Measurements from ENCODE around the gene PTPRA. TPM values are rescaled to one million over a fixed set of nuclear protein-coding genes. Genes with fewer than 3 reads are reported as not detected.
A peak's percentile ranks its signal among the peaks of the same experiment; 100 is the strongest.

PTPRA gene
- total and polyA plus RNA-seq, 2 of the 4 experiments (the other 2 are of a cell fraction), result 35.0 to 50.0 TPM

DNA sequence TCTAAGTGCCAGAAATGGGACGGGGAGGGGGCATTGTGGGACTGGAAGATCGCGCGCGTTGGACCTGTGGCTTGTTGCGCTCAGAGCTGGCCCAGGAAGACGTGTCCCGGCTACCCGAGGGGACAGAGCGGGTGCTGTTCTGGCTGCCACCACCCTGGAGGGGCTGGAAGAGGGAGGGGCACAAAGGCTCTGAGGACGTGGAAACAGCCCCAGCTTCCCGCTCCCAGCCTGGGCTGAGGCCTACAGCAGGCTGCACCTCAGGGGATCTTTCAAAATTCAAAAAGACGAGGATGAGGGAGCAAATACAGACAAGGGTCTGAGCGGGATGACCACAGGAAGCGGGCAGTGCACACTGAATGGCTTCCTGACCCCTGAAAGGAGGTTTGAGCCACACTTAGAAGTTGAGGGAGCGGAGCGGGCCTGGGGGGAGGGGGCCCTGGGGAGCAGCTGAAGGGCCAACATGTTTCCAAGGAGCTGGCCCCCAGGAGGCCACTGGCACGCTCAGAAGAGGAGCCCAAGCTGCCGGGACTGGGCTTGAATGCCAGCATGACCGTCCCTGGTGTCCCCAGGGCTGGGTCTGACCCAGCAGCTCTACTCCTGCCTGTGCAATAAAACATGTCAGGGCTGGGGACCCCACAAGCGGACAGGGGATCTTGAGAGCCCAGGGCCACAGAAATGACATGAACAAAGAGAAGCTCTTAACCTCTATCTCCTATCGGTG lies 199.4 kb downstream of the PTPRA start:
- no peak overlapping the region for H2BK120ac ChIP-seq (ENCODE audit: low read depth, low read length)
- CTCF ChIA-PET, result no interaction called here
- TF ChIP-seq NFE2L2 (IDR thresholded peaks at IDR 0.05; ENCODE audit: low read depth, low read length) (no peak), MAFK (IDR thresholded peaks at IDR 0.05; ENCODE audit: low read depth, low read length) (no peak), RCOR1 (IDR thresholded peaks at IDR 0.05; ENCODE audit: insufficient replicate concordance, low read length) (no peak), CEBPB (IDR thresholded peaks at IDR 0.05; ENCODE audit: low read depth, low read length) (no peak), MAZ (IDR thresholded peaks at IDR 0.05; ENCODE audit: borderline replicate concordance, low read depth, low read length) (no peak), SMC3 (IDR thresholded peaks at IDR 0.05; ENCODE audit: low read depth, low read length) (no peak), MXI1 (IDR thresholded peaks at IDR 0.05; ENCODE audit: borderline replicate concordance, low read depth, low read length) (no peak), BHLHE40 (IDR thresholded peaks at IDR 0.05; ENCODE audit: low read depth, low read length) (no peak), FOS (IDR thresholded peaks at IDR 0.05; ENCODE audit: low read depth, low read length) (no peak), CHD1 (IDR thresholded peaks at IDR 0.05; ENCODE audit: low read depth, low read length) (no peak), RAD21 (IDR thresholded peaks at IDR 0.05; ENCODE audit: low read length) (no peak), POLR2A (IDR thresholded peaks at IDR 0.05; ENCODE audit: low read depth, low read length) (no peak), RFX5 (IDR thresholded peaks at IDR 0.05; ENCODE audit: low read depth, low read length) (no peak)
- TF ChIP-seq, protein P1, sequence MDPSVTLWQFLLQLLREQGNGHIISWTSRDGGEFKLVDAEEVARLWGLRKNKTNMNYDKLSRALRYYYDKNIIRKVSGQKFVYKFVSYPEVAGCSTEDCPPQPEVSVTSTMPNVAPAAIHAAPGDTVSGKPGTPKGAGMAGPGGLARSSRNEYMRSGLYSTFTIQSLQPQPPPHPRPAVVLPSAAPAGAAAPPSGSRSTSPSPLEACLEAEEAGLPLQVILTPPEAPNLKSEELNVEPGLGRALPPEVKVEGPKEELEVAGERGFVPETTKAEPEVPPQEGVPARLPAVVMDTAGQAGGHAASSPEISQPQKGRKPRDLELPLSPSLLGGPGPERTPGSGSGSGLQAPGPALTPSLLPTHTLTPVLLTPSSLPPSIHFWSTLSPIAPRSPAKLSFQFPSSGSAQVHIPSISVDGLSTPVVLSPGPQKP (IDR thresholded peaks at IDR 0.05; ENCODE audit: borderline replicate concordance, low read depth, low read length), result no peak
- TF ChIP-seq, protein P2, sequence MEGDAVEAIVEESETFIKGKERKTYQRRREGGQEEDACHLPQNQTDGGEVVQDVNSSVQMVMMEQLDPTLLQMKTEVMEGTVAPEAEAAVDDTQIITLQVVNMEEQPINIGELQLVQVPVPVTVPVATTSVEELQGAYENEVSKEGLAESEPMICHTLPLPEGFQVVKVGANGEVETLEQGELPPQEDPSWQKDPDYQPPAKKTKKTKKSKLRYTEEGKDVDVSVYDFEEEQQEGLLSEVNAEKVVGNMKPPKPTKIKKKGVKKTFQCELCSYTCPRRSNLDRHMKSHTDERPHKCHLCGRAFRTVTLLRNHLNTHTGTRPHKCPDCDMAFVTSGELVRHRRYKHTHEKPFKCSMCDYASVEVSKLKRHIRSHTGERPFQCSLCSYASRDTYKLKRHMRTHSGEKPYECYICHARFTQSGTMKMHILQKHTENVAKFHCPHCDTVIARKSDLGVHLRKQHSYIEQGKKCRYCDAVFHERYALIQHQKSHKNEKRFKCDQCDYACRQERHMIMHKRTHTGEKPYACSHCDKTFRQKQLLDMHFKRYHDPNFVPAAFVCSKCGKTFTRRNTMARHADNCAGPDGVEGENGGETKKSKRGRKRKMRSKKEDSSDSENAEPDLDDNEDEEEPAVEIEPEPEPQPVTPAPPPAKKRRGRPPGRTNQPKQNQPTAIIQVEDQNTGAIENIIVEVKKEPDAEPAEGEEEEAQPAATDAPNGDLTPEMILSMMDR (conservative IDR thresholded peaks at IDR 0.05; ENCODE audit: low read depth, low read length), result no peak
- TF ChIP-seq, protein P3, sequence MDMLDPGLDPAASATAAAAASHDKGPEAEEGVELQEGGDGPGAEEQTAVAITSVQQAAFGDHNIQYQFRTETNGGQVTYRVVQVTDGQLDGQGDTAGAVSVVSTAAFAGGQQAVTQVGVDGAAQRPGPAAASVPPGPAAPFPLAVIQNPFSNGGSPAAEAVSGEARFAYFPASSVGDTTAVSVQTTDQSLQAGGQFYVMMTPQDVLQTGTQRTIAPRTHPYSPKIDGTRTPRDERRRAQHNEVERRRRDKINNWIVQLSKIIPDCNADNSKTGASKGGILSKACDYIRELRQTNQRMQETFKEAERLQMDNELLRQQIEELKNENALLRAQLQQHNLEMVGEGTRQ (IDR thresholded peaks at IDR 0.05; ENCODE audit: low read depth, low read length), result no peak
- no peak overlapping the region for H3K27ac ChIP-seq (ENCODE audit: insufficient read depth, low read length)
- H4K20me1 ChIP-seq (ENCODE audit: insufficient read depth, low read length), result no peaks in the 10 kb centered on the region
- no peak overlapping the region; the same call in 1 of the 2 replicates for H2AK5ac ChIP-seq (ENCODE audit: low read depth, low read length)
- H4K8ac ChIP-seq (ENCODE audit: low read depth in 2 of 2, low read length in 2 of 2), result no peak overlapping the region
- ATAC-seq (ENCODE audit: low read depth), result no peak
- POLR2A ChIA-PET (ENCODE audit: unreplicated experiment), result no interaction called here
- no peak overlapping the region for H3K4me3 ChIP-seq (ENCODE audit: insufficient read depth, low read depth, low read length)
- H2AK9ac ChIP-seq (replicated peaks; ENCODE audit: low read depth, low read length, poor library complexity), result no peak overlapping the region
- no peaks in the 10 kb centered on the region for H3K36me3 ChIP-seq (ENCODE audit: control insufficient read depth, insufficient read depth, low read length)
- no peak overlapping the region for H3K9ac ChIP-seq (ENCODE audit: low read depth, low read length)
- peak overlapping the region; percentile 63 for H2AFZ ChIP-seq (replicated peaks; ENCODE audit: low read length, poor library complexity)
- dilution Hi-C loops (cut with HindIII; ENCODE audit: low sequenced_read_pairs, unreplicated experiment) (no loop called here), intact Hi-C loops (cut with micrococcal nuclease) (no loop called here), in situ Hi-C loops (cut with MboI; ENCODE audit: low sequenced_read_pairs) (no loop called here)
- H3K4me1 ChIP-seq (ENCODE audit: control insufficient read depth, insufficient read depth, low read length), result no peaks in the 10 kb centered on the region
- H3K18ac ChIP-seq (ENCODE audit: low read depth, low read length), result no peak overlapping the region
- no peak overlapping the region for H2BK5ac ChIP-seq (ENCODE audit: low read depth, low read length, poor library complexity, severe bottlenecking)
- H2BK20ac ChIP-seq (ENCODE audit: low read depth, low read length), result no peak overlapping the region
- no peak overlapping the region for H3K4me2 ChIP-seq (ENCODE audit: low read depth, low read length)
- no peak for DNase-seq
- H2BK15ac ChIP-seq (ENCODE audit: low read depth, low read length), result no peak overlapping the region
- no peak overlapping the region for H4K91ac ChIP-seq (ENCODE audit: insufficient read depth, low read depth, low read length)
- 84% methylated on average over 5 of the region's 22 CpGs; no CpG with 5 or more reads in 1 of the 2 experiments for WGBS, 2 experiments (ENCODE audit: extremely low coverage in 2 of 2, insufficient read length in 1 of 2)
- no peak overlapping the region for H3K14ac ChIP-seq (replicated peaks; ENCODE audit: low read depth, low read length)
- no peaks in the 10 kb centered on the region for H3K9me3 ChIP-seq (ENCODE audit: control insufficient read depth, insufficient read depth, low read length)
- H3K79me1 ChIP-seq (ENCODE audit: low read depth in 1 of 2, low read length in 2 of 2), result no peaks in the 10 kb centered on the region
- no TSS peak for BruUV-seq (replicated peaks)
- no peak overlapping the region for H4K5ac ChIP-seq (ENCODE audit: low read depth, low read length)
- H3K27me3 ChIP-seq (ENCODE audit: control insufficient read depth, insufficient read depth, low read length), result peaks cover 34% of the 10 kb centered on the region
- H3K23ac ChIP-seq (ENCODE audit: low read depth, low read length), result no peak overlapping the region
- H3K4ac ChIP-seq (ENCODE audit: low read depth, low read length), result no peak overlapping the region
- H3K56ac ChIP-seq (ENCODE audit: extremely low read depth, insufficient read depth, low read length), result no peak overlapping the region
- H3K9me1 ChIP-seq (ENCODE audit: insufficient read depth, low read length), result no peaks in the 10 kb centered on the region

All from IMR-90 (cell line).